ENCODE data around the gene PDZRN4.
A peak's percentile ranks its signal among the peaks of the same experiment; 100 is the strongest.
"Not testable (repeated sequence)": the region's sequence is repeated elsewhere in the genome, so short reads cannot be mapped to it uniquely, and the experiment has no call there.

PDZRN4 gene

GRCh38 chr12:41514907-41515306 is 326.8 kb downstream of the PDZRN4 start:
- peak; percentile 60 for DNase-seq

- DNase-seq, result no peak
Observed at GRCh38 chr12:41515953-41516352, 327.8 kb downstream of the PDZRN4 start.

- no peak for DNase-seq
Observed at GRCh38 chr12:41520869-41521268, 332.7 kb downstream of the PDZRN4 start.

- peak; percentile 95 for DNase-seq
Observed at GRCh38 chr12:41521872-41522379, 333.8 kb downstream of the PDZRN4 start.

- DNase-seq, result no peak
Observed at GRCh38 chr12:41527062-41527461, 338.9 kb downstream of the PDZRN4 start.

- DNase-seq, result peak; percentile 10
Observed at GRCh38 chr12:41527534-41528116, 339.5 kb downstream of the PDZRN4 start.

GRCh38 chr12:41528874-41529273 is 340.8 kb downstream of the PDZRN4 start:
- DNase-seq, result no peak

GRCh38 chr12:41530441-41530840 is 342.3 kb downstream of the PDZRN4 start:
- DNase-seq, result no peak

GRCh38 chr12:41531147-41531829 is 343.2 kb downstream of the PDZRN4 start:
- no peak for DNase-seq

- DNase-seq, result no peak
Observed at GRCh38 chr12:41532072-41532471, 344.0 kb downstream of the PDZRN4 start.

- DNase-seq, result no peak
Observed at GRCh38 chr12:41536813-41537490, 348.8 kb downstream of the PDZRN4 start.

GRCh38 chr12:41537522-41537921 is 349.4 kb downstream of the PDZRN4 start:
- DNase-seq, result peak; percentile 45

GRCh38 chr12:41545761-41546160 is 357.6 kb downstream of the PDZRN4 start:
- no peak for DNase-seq

- DNase-seq, result not testable (repeated sequence)
Observed at GRCh38 chr12:41547071-41547470, 359.0 kb downstream of the PDZRN4 start.

GRCh38 chr12:41548926-41549325 is 360.8 kb downstream of the PDZRN4 start:
- DNase-seq, result no peak

- peak; percentile 87 for DNase-seq
Observed at GRCh38 chr12:41552588-41552987, 364.5 kb downstream of the PDZRN4 start.

- DNase-seq, result no peak
Observed at GRCh38 chr12:41556176-41556575, 368.1 kb downstream of the PDZRN4 start.

- DNase-seq, result no peak
Observed at GRCh38 chr12:41557344-41557743, 369.2 kb downstream of the PDZRN4 start.

GRCh38 chr12:41558671-41559070 is 370.6 kb downstream of the PDZRN4 start:
- no peak for DNase-seq

- DNase-seq, result no peak
Observed at GRCh38 chr12:41563051-41563450, 374.9 kb downstream of the PDZRN4 start.

GRCh38 chr12:41564816-41565215 is 376.7 kb downstream of the PDZRN4 start:
- no peak for DNase-seq

GRCh38 chr12:41566703-41567102 is 378.6 kb downstream of the PDZRN4 start:
- DNase-seq, result peak; percentile 77

GRCh38 chr12:41573445-41573844 is 385.3 kb downstream of the PDZRN4 start:
- no peak for DNase-seq

- no peak for DNase-seq
Observed at GRCh38 chr12:41576925-41577324, 388.8 kb downstream of the PDZRN4 start.

Measured in NCI-H82 (cell line).